ENCODE measurements around the gene TMEM242.

The TMEM242 gene

DNA sequence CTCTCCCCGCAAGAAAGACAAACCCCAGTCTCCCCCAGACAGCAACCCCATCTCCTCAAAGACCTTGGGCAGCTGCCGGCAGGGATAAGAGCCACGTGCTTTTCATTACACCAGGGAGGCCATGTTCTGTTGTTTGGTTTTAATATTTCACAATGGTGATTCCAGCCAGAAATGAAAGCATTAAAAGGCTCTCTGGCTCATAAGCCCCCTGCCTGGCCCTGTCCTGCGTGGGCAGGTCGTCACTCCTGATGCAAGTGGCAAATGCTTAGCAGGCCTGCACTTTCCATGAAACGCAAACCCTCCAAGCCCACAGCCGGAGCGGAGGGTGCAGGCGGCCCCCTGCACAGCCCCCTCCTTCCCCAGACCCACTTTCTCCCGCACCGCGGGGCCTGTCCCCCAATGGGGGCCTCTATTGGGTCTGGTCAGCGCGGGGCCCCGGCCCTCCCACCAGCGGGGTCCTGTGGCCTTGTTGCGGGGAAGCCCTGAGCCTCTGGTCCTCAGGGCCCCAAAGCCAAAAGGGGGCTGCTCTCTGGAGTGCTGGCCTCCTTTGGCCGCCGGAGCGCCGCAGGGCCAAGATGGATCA, 77.2 kb downstream of the TMEM242 start:
- no peak for DNase-seq

DNA sequence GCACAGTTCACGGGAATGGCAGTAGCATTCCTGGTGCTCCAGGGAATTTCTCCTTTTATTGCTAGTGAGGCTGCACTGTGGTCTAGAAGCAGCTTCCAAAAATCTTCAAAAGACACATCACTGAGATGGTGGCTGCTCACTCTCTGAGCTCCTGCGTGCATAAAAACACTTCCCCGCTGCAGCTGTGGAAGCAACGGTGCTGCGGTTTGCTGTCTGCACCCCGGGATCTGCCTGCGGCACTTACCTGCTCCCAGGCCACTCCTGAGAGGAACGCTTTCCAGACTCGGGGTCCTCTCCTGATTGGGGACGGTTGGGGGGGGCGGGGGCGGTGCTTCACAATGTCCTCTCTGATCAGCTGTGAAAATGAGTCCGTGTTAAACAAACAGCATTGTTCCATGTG, 77.9 kb downstream of the TMEM242 start:
- no peak for DNase-seq

DNA sequence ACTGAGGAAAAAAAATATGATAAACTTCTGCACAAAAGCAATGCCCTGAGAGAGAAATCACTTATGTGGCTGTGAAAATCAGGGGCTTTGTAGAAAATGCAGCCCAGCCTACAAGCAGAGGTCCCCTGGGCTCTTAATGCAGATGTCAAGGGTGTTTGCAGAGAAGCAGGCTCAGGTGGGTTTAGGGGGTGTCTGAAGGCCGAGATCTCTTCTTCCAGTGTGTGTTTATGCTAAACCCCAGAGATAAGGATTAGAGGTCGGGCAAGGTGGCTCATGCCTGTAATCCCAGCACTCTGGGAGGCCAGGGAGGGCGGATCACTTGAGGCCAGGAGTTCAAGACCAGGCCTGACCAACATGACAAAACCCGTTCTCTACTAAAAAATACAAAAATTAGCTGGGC, 78.5 kb downstream of the TMEM242 start:
- DNase-seq: no peak

DNA sequence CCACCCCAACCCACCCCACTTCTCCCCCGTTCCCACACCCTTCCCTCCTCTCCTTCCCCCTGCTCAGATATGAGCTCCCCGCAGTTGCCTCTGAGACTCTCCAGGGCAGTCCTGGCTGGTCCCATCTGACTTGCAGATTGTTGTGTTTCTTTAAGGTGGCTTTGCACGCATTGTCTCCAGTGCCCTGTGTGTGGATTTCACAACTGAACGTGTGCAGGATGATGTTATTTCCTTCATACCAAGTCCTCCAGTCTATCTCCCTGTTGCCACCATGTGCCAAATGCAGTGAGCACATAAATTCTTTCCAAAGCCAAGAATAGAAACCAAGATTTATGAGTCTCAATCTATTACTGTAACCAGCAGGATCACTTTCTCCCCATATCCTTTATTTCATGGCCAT, 79.1 kb downstream of the TMEM242 start:
- DNase-seq: peak; percentile 8

DNA sequence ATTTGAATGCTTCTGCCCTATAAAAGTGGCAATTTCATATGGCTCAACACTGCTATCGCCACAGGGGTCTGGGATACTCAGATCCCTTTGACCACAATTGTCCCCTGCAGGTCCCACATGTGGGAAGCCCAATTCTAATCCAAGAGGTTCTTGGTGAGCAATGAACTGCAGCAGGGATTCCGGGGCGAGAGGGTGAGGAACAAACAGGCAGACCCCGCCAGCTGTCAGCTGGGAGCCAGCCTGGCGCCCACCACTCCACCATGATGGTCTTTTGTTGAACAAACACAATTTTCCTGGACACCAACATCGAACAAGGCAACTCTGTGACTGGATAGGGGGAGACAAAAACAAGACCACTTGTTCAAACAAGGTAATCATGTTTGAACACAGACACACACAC, 80.5 kb downstream of the TMEM242 start:
- peak; percentile 65 for DNase-seq

DNA sequence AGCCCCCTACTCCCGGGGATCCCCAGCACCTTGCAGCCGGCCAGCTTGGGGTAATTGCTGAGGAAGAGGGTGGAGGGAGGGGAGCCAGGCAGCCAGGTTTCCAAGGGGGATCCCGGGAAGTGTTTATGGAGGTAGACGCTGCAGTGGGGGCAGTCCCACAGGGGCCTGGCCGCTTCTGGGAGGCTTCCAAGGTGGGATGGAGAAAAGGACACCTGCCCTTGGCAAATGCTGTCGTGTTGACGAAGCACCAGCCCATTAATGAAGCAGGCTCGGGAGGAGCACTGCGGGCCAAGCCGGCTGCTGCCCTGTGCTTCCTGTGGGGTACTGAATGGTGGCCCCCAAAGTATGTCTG, 82.4 kb downstream of the TMEM242 start:
- peak; percentile 69 for DNase-seq

DNA sequence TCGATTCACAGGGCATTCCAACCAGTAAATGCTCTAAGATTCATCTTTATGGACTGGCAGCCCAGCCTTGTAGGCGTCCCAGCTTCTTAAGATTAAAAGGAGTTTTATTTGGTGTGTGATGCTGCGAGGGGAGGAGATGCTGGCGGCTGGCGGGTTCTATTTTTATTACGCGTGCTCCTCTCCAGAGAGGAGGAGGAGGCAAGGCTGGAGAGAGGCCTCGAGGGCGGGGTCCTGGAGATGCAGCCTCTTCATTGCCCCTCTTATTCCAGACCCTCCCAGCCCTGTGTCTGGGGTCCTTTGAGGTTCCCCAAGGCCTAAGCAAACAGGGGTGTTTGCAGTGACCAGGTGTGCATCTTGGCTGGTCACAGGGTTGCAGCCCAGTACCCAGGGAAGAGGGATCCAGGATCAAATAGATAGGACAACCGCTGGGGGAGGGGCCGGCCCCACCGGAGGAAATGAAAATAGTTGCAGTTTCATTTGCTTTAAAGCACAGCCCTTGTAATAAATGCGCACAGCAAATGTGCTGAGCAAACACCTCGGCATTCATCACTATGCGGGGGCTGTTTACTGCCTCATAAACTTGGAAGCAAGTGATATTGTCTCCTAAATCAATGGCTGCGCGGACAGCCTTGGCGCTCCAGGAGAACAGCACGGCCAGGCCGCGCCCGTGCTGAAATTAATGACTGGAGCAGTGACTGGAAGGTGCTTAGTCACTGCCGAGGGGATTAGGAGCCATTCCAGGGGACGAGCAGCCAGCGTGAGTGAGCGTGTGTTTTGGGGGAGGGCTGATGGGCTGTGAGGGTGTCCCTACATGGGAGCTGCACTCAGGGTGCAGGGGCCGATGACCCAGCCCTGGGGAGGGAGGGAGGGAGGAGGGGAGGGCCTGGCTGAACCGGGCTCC, 83.0 kb downstream of the TMEM242 start:
- DNase-seq: peak; percentile 75

DNA sequence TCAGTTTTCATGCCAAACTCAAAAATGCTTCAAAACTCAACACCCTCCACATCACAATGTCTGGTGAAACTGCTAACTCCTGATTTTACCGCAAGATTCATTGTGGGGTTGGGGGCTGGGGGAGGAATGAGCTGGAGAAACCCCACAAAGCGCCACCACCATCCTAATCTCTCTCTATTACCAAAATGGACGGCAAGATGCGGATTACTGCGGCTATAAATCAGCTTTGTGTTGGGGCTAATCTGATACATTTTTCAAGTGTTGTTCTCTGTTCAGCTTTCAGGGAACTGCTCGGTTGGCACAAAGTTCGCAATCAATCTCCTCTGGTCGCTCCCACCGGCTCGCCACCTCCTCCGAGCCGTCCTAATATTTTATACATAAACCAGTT, 83.7 kb downstream of the TMEM242 start:
- DNase-seq: no peak

All from NCI-H2029 (cell line).